Islet of Langerhans (tissue), 1 donor: ENCODE measurements around the gene USP14.
"Not testable (repeated sequence)": the region's sequence is repeated elsewhere in the genome, so short reads cannot be mapped to it uniquely, and the experiment has no call there.

Experiments
- FAIRE-seq: peaks from one replicate; lab custom pipeline; 2011; peaks lifted over from hg19 to GRCh38; lab: Jason Lieb, UNC

The USP14 gene

GRCh38 chr18:158128-159036 is at the start of gene USP14:
Gene USP14, plus strand, starts transcription at chr18:158557. Its CDS starts 142 bp downstream, at chr18:158699.
- FAIRE-seq, result no peak

- FAIRE-seq, result not testable (repeated sequence)
Measured at GRCh38 chr18:108665-109063, 49.7 kb upstream of the USP14 start.

DNA sequence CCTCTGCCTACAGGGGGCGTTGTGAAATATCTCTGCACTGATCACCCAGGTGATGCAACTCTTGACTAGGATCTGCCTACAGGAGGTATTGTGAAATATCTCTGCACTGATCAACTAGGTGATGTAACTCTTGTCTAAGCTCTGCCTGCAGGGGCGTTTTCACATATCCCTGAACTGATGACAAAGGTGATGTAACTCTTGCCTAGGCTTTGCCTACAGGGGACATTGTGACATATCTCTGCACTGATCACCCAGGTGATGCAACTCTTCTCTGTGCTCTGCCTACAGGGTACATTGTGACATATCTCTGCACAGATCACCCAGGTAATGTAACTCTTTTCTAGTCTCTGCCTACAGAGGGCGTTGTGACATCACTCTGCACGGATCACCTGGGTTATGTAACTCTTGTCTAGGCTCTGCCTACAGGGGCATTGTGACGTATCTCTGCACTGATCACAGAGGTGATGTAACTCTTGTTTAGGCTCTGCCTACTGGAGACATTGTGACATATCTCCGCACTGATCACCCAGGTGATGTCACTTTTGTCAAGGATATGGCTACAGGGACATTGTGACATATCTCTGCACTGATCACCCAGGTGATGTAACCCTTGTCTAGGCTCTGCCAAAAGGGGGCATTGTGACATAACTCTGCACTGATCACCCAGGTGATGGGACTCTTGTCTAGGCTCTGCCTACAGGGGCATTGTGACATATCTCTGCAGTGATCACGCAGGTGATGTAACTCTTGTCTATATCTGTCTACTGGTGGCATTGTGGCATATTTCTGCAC is 49.0 kb upstream of the USP14 start:
- not testable (repeated sequence) for FAIRE-seq

DNA sequence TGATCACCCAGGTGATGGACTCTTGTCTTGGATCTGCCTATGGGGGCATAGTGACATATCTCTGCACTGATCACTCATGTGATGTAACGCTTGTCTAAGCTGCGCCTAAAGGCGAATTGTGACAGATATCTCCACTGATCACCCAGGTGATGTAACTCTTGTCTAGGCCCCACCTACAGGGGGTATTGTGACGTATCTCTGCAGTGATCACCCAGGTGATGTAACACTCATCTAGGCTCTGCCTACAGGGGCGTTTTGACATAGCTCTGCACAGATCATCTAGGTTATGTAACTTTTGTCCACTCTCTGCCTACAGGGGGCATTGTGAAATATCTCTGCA is 48.5 kb upstream of the USP14 start:
- not testable (repeated sequence) for FAIRE-seq

DNA sequence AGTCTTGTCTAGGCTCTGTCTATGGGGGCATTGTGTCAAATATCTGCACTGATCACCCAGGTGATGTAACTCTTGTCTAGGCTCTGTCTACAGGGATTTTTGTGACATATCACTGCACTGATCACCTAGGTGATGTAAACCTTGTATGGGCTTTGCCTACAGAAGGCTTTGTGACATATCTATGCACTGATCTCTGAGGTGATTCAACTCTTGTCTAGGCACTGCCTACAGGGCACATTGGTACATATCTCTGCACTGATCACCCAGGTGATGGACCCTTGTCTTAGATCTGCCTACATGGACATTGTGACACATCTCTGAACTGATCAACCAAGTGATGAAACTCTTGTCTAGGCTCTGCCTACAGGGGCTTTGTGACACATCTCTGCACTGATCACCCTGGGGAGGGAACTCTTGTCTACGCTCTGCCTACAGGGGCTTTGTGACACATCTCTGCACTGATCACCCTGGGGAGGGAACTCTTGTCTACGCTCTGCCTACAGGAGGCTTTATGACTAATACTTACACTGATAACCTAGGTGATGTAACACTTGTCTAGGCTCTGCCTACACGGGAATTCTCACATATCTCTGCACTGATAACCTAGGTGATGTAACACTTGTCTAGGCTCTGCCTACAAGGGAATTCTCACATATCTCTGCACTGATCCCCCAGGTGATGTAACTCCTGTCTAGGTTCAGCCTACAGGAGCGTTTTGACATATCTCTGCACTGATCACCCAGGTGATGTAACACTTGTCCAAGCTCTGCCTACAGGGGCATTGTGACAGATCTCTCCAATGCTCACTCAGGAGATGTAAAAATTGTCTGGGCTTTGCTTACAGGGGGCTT is 47.8 kb upstream of the USP14 start:
- FAIRE-seq, result not testable (repeated sequence)

GRCh38 chr18:111306-112014 is 46.9 kb upstream of the USP14 start:
- no peak for FAIRE-seq

- peak; percentile 94 for FAIRE-seq
Measured at GRCh38 chr18:112015-112733, 46.2 kb upstream of the USP14 start.

DNA sequence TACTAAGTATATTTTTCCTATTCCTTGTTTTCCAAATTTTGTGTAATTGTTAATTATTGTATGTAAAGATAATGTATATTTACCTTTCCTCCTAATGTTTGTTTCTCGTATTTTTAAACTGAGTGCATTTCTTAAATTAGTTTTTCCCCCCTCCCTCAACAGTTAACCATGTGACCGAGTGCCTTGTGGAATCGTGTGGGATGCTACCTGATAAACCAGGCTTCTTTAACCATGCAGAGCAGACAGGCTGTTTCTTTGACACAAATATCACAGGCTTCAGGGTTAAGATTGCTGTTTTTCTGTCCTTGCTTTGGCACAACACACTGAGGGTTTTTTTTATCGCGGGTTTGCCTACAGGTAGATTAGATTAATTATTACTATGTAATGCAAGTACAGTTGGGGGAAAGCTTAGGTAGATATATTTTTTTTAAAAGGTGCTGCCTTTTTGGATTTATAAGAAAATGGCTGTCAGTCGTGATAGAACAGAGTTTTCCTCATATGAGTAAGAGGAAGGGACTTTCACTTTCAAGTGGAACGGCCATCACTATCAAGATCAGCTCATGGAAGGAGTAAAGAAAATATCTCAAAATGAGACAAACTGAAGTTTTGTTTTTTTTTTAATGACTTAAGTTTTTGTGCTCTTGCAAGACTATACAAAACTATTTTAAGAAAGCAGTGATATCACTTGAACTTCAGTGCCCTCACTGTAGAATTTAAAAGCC is 37.7 kb upstream of the USP14 start:
- peak; percentile 60 for FAIRE-seq

- no peak for FAIRE-seq
Measured at GRCh38 chr18:135045-135444, 23.3 kb upstream of the USP14 start.

DNA sequence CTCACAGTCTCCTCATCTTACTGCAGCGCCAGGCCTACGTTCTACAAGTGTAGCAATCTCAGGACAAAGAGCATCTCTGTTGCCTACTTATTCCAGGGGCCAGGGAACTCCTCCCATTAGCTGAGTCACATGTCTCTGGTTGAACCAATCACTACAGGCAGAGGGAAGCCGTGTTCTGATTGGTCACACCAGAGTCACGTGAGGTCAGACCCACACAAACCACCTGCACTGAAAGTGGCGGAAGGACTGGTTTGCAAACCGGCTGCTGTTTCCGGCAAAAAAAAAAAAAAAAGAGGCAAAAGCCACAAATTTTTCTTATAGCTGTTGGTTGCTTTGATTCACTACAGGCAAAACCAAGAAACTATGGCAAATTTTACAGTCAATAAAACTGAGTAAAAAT is 21.9 kb upstream of the USP14 start:
- no peak for FAIRE-seq

DNA sequence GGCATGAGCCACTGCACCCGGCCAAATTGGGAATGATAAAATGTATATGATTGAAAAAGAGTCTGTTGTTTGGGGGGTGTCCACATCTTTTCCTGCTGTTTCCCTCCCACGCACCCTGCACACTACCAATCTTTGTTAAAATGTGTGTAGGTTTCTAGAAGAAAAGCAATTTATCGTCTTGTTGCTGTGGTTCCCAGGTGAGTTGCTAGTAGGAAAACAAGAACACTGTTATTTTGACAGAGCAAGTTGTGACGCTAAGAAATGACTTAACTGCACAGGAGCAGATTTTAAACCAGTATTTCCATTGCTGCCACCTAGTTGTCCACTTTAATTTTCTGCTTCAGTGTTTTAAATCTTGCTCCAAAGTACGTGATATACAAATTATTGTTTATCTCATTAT is 21.0 kb upstream of the USP14 start:
- no peak for FAIRE-seq

DNA sequence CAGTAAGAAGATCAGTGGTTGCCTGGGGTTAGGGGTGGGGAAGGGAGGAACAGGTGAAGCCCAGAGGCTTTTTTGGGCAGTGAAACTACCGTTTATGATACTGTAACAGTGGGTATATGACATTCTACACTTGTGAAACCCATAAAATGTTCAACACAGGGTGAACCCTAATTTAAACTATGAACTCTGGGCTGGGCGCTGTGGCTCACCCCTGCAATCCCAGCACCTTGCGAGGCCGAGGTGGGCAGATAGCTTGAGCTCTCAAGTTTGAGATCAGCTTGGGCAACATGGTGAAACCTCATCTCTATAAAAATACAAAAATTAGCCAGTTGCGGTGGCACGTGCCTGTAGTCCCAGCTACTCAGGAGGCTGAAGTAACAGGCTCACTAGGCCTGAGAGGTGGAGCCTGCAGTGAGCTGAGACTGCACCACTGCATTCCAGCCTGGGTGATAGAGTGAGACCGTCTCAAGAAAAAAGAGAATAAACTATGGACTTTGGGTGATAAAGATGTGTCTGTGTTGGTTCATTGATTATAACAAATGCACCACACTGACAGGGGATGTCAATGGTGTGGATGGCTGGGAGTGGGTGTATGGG is 17.6 kb upstream of the USP14 start:
- no peak for FAIRE-seq

GRCh38 chr18:142624-143296 is 15.6 kb upstream of the USP14 start:
- FAIRE-seq, result not testable (repeated sequence)

DNA sequence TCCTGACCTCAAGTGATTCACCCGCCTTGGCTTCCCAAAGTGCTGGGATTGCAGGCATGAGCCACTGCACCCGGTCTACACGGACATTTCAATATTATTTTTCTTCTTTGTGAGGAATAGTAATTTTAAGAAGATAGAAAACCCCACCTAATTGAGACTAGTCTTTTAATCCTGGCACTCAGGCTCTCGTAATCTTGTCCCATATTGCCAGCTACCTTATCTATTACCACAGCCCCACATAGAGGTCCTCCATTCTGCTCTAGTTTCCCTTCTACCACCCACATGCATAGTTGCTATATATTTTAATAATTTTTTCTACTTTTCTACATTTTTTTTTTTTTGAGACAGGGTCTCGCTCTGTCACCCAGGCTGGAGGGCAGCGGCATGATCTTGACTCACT is 9.5 kb upstream of the USP14 start:
- no peak for FAIRE-seq

DNA sequence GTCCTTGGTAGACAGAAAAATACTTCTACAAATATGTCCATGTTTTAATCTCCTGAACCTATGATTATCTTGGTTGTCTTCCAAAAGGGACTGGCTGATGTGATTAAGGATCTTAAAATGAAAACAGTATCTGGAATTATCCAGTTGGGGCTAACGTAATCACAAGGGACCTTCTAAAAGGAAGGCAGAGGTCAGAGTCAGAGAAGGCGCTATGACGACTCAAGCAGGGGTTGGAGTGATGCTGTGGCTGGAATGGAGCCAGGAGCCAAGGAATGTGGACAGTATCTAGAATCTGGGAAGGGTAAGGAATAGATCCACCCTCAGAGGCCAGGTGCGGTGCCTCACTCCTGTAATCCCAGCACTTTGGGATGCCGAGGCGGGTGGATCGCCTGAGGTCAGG is 4.2 kb upstream of the USP14 start:
- FAIRE-seq, result no peak

DNA sequence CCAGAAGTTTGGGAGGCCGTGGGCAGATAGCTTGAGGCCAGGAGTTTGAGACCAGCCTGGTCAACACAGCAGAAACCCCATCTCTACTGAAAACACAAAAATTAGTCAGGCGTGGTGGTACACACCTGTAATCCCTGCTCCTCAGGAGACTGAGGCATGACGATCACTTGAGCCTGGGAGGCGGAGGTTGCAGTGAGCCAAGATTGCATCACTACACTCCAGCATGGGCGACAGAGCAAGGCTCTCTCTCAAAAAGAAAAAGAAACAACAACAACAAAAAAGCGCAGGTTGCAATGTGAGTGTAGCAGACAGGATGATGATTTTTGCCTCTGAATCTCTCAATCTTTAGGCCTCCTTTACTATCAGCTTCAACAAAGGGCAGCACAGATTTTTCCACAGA is 2.7 kb upstream of the USP14 start:
- no peak for FAIRE-seq

- no peak for FAIRE-seq
Measured at GRCh38 chr18:156514-157230, 1.7 kb upstream of the USP14 start.

- no peak for FAIRE-seq
Measured at GRCh38 chr18:159037-159652, 788 bp downstream of the USP14 start.
